Urothelium cell line (cell line): Measurements from ENCODE around the gene ADGRL4.
A peak's percentile ranks its signal among the peaks of the same experiment; 100 is the strongest.
"Not testable (repeated sequence)": the region's sequence is repeated elsewhere in the genome, so short reads cannot be mapped to it uniquely, and the experiment has no call there.

Experiments
- DNase-seq: peaks from one replicate; pipeline ENCODE4 v3.0.0; 2011; ENCODE audit warnings: low spot score, mixed read lengths
- FAIRE-seq: peaks from 2 replicates; lab custom pipeline; 2011; peaks lifted over from hg19 to GRCh38; lab: Jason Lieb, UNC

Gene ADGRL4

GRCh38 chr1:78919150-78919549 lies 87.4 kb downstream of the ADGRL4 start:
- FAIRE-seq (no peak), DNase-seq (no peak)

GRCh38 chr1:78918157-78918556 lies 88.4 kb downstream of the ADGRL4 start:
- DNase-seq: no peak
- no peak for FAIRE-seq

GRCh38 chr1:78916986-78917385 lies 89.5 kb downstream of the ADGRL4 start:
- DNase-seq (no peak), FAIRE-seq (no peak)

GRCh38 chr1:78913950-78914349 lies 92.6 kb downstream of the ADGRL4 start:
- DNase-seq (no peak), FAIRE-seq (no peak)

- FAIRE-seq (no peak), DNase-seq (no peak)
Observed at GRCh38 chr1:78911956-78912880, 94.3 kb downstream of the ADGRL4 start.

- no peak for FAIRE-seq
Observed at GRCh38 chr1:78902641-78903040, 103.9 kb downstream of the ADGRL4 start.

GRCh38 chr1:78894811-78895210 lies 111.7 kb downstream of the ADGRL4 start:
- no peak for DNase-seq
- no peak for FAIRE-seq

More at GRCh38 chr1:78902641-78903040, 103.9 kb downstream of the ADGRL4 start:
- DNase-seq: no peak

GRCh38 chr1:78892260-78892840 lies 114.2 kb downstream of the ADGRL4 start:
- DNase-seq (no peak), FAIRE-seq (no peak)

GRCh38 chr1:78887458-78887857 lies 119.1 kb downstream of the ADGRL4 start:
- FAIRE-seq: no peak
- DNase-seq: no peak

- DNase-seq (peak; percentile 5), FAIRE-seq (no peak)
Observed at GRCh38 chr1:78884685-78885452, 121.7 kb downstream of the ADGRL4 start.

- DNase-seq: no peak
- FAIRE-seq: no peak
Observed at GRCh38 chr1:78880223-78880622, 126.3 kb downstream of the ADGRL4 start.

- not testable (repeated sequence) for DNase-seq, FAIRE-seq
Observed at GRCh38 chr1:78875986-78876385, 130.5 kb downstream of the ADGRL4 start.

GRCh38 chr1:78872801-78873200 lies 133.7 kb downstream of the ADGRL4 start:
- FAIRE-seq: not testable (repeated sequence)
- DNase-seq: peak; percentile 10

- FAIRE-seq (no peak), DNase-seq (no peak)
Observed at GRCh38 chr1:78871249-78871648, 135.3 kb downstream of the ADGRL4 start.

- no peak for FAIRE-seq
Observed at GRCh38 chr1:78869136-78869535, 137.4 kb downstream of the ADGRL4 start.

GRCh38 chr1:78864175-78864574 lies 142.4 kb downstream of the ADGRL4 start:
- FAIRE-seq: no peak

More at GRCh38 chr1:78869136-78869535, 137.4 kb downstream of the ADGRL4 start:
- no peak for DNase-seq

GRCh38 chr1:78856096-78856495 lies 150.4 kb downstream of the ADGRL4 start:
- no peak for FAIRE-seq
- no peak for DNase-seq

More at GRCh38 chr1:78864175-78864574, 142.4 kb downstream of the ADGRL4 start:
- no peak for DNase-seq

- DNase-seq (no peak), FAIRE-seq (no peak)
Observed at GRCh38 chr1:78855258-78855657, 151.3 kb downstream of the ADGRL4 start.

- FAIRE-seq (no peak), DNase-seq (no peak)
Observed at GRCh38 chr1:78854556-78854955, 152.0 kb downstream of the ADGRL4 start.

- FAIRE-seq (no peak), DNase-seq (no peak)
Observed at GRCh38 chr1:78843546-78843945, 163.0 kb downstream of the ADGRL4 start.

GRCh38 chr1:78843111-78843510 lies 163.4 kb downstream of the ADGRL4 start:
- DNase-seq (no peak), FAIRE-seq (no peak)
